Parietal lobe (tissue), 1 donor: ENCODE data around the gene COL12A1. TPM values are rescaled to one million over a fixed set of nuclear protein-coding genes. Genes with fewer than 3 reads are reported as not detected.

Experiments
- total RNA-seq: library from RNA; depleted of rRNA; stranded (reverse); fragments of >200 nt; gene quantifications from one replicate; pipeline ENCODE4 v1.2.3, GENCODE V29; 2014

Gene COL12A1
- total RNA-seq, result 67.3 TPM

DNA sequence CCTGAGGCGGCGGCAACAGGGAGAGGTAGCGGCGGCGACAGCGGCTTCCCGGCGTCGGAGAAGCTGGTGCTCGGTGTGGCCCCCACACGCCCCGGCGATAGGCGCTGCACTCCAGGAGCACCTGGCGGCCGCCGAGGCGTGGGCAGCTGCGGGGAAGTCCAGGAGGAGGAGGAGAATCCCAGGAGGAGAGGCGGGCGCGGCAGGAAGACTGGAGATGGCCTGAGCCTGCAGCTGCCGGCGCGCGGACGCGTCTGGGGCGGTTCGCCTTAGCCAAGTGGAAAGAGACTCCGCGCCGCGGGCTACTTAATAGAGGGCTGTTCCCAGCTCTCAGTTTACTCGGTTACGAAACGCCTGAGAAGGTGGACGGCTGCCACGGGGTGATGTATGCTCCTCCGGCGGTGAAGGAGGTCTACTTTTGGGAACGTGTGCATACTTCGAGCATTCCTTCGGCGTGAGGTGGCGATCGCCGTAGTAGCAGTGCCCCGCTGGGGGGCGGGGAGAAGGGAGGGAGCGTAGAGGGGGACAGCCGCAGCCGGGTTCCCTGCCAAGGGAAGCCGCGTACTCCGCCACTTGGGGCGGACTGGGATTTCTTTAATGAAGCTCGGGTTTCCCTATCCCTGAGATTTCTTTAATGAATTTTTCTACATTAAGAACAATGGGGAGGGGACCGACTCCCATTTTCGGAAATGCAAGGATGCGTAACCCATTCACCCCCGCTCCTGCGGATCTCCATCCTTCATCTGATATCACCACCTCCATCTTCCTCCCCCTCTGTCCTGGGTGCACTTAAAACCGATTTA lies at the start of gene COL12A1:
COL12A1 (minus strand) TSS at position 278 of the 800 bp plus-strand sequence. CDS start 3,261 bp downstream, outside the sequence.

DNA sequence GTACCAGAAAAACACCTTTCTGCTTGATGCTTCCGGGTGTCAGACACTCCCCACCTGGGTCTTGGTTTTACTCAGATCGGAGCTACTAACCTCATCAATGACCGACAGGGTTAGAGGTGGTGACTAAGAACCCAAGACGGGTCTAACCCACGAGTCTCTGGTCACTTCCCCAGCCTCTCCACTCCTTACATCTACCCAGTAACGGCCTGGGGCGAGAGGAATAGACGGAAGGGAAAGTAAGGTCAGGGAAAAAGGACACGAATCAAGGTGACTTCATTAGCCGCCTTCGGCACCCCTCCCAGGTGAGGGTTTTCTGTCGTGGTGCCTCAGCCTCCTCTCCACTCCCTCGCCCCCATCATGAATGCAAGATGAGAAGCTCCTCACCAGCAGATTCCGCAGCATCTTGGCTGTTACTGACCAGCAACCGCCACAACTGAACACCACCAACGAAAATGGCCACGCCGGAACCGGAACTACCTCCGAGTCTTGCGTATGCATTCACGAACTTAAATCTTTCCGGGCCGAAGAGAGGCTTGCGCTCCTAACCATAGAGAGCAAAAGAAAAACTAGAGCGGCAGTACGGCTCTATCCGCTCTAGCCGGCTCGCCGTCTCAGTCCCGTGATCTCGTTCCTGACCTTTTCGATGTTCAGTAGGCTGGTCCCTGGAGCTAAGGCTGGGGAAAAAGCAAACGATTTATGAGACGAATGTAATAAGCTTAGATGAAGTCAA lies 37.6 kb upstream of the COL12A1 start, which contains the start of gene COX7A2:
COX7A2 (minus strand) TSS at position 469 of the 730 bp plus-strand sequence; CDS start at position 402, 67 bp downstream.

Other genes with a start within 250 kb of the COL12A1 start
- 99.8 TPM for gene COX7A2, start 37.7 kb upstream of the COL12A1 start, total RNA-seq
- gene TMEM30A, start 78.7 kb upstream of the COL12A1 start, total RNA-seq, result 114 TPM